SU-DHL-6 (cell line): ENCODE results near the gene ATF1.

Experiments used
- EZH2phosphoT487 ChIP-seq: fragments of 200-600 bp; sonication (generic), shearing (Covaris generic); conservative IDR thresholded peaks from 2 replicates; pipeline ENCODE4 v1.6.1; 2018; ENCODE audit warnings: mild to moderate bottlenecking, antibody characterized with exemption, low read length, moderate library complexity, mixed read lengths
- TF ChIP-seq, protein P1 (sequence below): fragments of 200-600 bp; sonication (generic); IDR thresholded peaks from one replicate; pipeline ENCODE4 v1.5.1; 2017; ENCODE audit warnings: antibody characterized with exemption, mild to moderate bottlenecking, low read length, moderate library complexity; ENCODE audit not compliant: insufficient read depth, poor library complexity, severe bottlenecking

DNA sequence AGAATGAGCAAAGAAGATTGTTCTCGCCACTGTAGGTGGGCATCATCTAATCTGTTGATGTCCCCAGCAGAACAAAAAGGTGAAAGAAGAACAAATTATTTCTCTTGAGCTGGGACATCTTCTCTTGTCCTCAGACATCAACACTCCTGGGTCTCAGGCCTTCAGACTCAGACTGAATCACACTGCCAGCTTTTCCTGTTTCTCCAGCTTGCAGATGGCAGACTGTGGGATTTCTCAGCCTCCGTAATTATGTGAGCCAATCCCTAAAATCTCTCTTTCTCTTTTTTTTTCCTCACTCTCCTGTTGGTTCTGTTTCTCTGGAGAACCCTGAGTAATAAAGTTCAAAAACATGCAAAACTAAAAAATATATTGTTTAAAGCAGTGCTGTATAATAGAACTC lies 75.1 kb downstream of the ATF1 start:
- TF ChIP-seq, protein P1, sequence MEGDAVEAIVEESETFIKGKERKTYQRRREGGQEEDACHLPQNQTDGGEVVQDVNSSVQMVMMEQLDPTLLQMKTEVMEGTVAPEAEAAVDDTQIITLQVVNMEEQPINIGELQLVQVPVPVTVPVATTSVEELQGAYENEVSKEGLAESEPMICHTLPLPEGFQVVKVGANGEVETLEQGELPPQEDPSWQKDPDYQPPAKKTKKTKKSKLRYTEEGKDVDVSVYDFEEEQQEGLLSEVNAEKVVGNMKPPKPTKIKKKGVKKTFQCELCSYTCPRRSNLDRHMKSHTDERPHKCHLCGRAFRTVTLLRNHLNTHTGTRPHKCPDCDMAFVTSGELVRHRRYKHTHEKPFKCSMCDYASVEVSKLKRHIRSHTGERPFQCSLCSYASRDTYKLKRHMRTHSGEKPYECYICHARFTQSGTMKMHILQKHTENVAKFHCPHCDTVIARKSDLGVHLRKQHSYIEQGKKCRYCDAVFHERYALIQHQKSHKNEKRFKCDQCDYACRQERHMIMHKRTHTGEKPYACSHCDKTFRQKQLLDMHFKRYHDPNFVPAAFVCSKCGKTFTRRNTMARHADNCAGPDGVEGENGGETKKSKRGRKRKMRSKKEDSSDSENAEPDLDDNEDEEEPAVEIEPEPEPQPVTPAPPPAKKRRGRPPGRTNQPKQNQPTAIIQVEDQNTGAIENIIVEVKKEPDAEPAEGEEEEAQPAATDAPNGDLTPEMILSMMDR, result no peak
- TF ChIP-seq EZH2phosphoT487, result no peak
